ENCODE results near the gene EMB.
"Not testable (repeated sequence)": the region's sequence is repeated elsewhere in the genome, so short reads cannot be mapped to it uniquely, and the experiment has no call there.

GRCh38 chr5:50384381-50384780 lies 56.7 kb downstream of the EMB start:
- not testable (repeated sequence) for TF ChIP-seq CTCF, POLR2A, POLR2AphosphoS5 (IDR thresholded peaks at IDR 0.05)
